Measurements from ENCODE around the gene WDR90. TPM values are rescaled to one million over a fixed set of nuclear protein-coding genes. Genes with fewer than 3 reads are reported as not detected.

The WDR90 gene
- total and polyA plus RNA-seq, 2 donors from 2014 or later, result 10.6 to 51.6 TPM

DNA sequence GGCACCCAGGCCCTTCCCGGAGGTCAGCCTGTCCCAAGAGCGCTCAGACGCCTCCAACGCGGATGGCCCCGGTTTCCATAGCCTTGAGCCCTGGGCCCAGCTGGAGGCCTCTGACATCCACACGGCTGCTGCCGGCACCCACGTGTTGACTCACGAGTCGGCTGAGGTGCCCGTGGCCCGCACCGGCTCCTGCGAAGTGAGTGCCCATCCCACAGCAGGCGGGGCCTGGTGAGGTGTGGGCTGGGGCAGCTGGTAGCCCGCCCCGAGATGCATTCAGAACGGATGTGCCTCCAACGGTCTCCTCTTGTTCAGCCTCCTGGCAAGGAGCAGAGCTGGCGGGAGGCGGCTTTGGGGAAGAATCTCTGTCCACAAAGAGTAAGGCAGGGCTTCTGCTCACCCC lies 2.7 kb downstream of the WDR90 start:
- FAIRE-seq (no peak), DNase-seq (no peak)
- Histone ChIP-seq H3K4me3 (ENCODE audit: low read length in 3 of 3) (no peak overlapping the region), H3K36me3 (ENCODE audit: control insufficient read depth in 2 of 3, insufficient read depth in 3 of 3, low read length in 3 of 3) (no peaks in the 10 kb centered on the region), H3K9ac (ENCODE audit: low read length in 3 of 3) (no peak overlapping the region), H3K27me3 (ENCODE audit: control insufficient read depth, insufficient read depth, low read length) (no peaks in the 10 kb centered on the region), H3K9me3 (ENCODE audit: control insufficient read depth in 2 of 3, insufficient read depth in 1 of 3, low read length in 3 of 3) (no peaks in the 10 kb centered on the region), H3K27ac (ENCODE audit: low read depth in 2 of 2, low read length in 2 of 2) (no peak overlapping the region), H3K4me1 (ENCODE audit: control insufficient read depth in 2 of 3, insufficient read depth in 2 of 3, low read depth in 1 of 3, low read length in 3 of 3) (peaks cover 0 to 21% (median 3%) of the 10 kb centered on the region in 3 donors)
- TF ChIP-seq, protein P1, sequence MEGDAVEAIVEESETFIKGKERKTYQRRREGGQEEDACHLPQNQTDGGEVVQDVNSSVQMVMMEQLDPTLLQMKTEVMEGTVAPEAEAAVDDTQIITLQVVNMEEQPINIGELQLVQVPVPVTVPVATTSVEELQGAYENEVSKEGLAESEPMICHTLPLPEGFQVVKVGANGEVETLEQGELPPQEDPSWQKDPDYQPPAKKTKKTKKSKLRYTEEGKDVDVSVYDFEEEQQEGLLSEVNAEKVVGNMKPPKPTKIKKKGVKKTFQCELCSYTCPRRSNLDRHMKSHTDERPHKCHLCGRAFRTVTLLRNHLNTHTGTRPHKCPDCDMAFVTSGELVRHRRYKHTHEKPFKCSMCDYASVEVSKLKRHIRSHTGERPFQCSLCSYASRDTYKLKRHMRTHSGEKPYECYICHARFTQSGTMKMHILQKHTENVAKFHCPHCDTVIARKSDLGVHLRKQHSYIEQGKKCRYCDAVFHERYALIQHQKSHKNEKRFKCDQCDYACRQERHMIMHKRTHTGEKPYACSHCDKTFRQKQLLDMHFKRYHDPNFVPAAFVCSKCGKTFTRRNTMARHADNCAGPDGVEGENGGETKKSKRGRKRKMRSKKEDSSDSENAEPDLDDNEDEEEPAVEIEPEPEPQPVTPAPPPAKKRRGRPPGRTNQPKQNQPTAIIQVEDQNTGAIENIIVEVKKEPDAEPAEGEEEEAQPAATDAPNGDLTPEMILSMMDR (IDR thresholded peaks at IDR 0.05; ENCODE audit: borderline replicate concordance, extremely low read depth, insufficient read depth), result no peak
- intact Hi-C loops (cut with DNase I), result no loop called here

DNA sequence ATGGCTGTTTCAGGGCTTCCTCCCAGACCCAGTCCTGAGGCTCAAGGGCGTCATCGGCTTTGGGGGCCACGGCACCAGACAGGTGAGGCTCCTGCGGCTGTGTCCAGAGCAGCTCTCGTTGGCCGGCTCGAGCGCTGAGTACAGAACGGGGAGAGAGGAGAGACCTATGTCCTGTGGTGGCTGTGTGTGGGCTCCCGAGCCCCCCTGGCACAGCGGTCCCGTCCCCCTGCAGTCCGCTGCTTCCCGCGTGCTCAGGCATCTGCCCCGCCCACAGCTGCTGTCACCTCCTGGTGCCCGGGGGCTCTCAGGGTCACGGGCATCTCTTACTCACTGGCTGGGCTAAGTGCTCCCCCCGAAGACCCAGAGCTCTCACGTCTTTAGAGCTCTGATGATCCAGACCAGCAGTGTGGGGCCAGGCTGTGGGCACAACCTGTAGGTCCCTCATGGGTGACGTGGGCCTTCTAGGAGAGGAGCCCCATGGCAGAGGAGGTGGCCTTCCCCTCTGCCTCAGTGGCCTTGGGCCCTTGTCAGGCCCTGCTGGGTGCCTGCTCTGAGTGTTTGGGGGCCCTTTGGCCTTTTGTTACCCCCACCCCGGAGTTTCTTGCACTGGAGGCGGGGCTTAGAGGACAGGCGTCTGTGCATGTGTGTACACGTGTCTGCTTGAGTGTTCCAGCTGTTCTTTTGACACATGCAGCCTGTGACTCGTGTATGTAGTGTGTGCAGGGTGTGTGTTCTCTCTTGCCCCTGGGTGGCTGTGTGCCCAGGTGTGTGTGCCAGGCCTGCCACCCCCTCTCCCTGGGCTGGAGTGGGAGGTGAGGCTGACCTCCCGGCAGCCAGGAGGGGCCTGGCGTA lies 3.5 kb downstream of the WDR90 start:
- Histone ChIP-seq H3K36me3 (ENCODE audit: control insufficient read depth in 2 of 3, insufficient read depth in 3 of 3, low read length in 3 of 3) (no peaks in the 10 kb centered on the region), H3K27me3 (ENCODE audit: control insufficient read depth, insufficient read depth, low read length) (no peaks in the 10 kb centered on the region), H3K9ac (ENCODE audit: low read length in 3 of 3) (no peak overlapping the region), H3K9me3 (ENCODE audit: control insufficient read depth in 2 of 3, insufficient read depth in 1 of 3, low read length in 3 of 3) (no peaks in the 10 kb centered on the region), H3K4me3 (ENCODE audit: low read length in 3 of 3) (no peak overlapping the region), H3K27ac (ENCODE audit: low read depth in 2 of 2, low read length in 2 of 2) (no peak overlapping the region), H3K4me1 (ENCODE audit: control insufficient read depth in 2 of 3, insufficient read depth in 2 of 3, low read depth in 1 of 3, low read length in 3 of 3) (peaks cover 0 to 15% (median 0%) of the 10 kb centered on the region in 3 donors)
- FAIRE-seq (no peak), DNase-seq (no peak)
- intact Hi-C loops (cut with DNase I), result no loop called here
- TF ChIP-seq, protein P1 (IDR thresholded peaks at IDR 0.05; ENCODE audit: borderline replicate concordance, extremely low read depth, insufficient read depth), result no peak

DNA sequence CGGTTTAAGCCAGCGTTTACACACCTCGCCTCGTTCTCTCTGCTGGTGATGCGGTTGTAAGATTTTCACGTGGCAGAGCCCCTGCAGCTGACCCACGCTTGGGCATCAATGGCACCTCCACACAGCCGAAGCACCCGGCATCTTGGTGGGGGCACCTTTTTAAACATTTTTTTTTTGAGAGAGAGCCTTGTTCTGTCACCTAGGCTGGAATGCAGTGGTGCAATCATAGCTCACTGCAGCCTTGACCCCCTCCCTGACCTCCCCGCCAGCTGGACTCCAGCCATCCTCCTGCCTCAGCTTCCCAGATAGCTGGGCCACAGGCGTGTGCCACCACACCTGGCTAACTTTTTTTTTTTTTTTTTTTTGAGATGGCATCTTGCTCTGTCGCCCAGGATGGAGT lies 4.9 kb downstream of the WDR90 start:
- H3K4me3 ChIP-seq (ENCODE audit: low read length in 3 of 3), result no peak overlapping the region
- FAIRE-seq (no peak), DNase-seq (no peak)
- intact Hi-C loops (cut with DNase I), result no loop called here
- no peaks in the 10 kb centered on the region for H3K36me3 ChIP-seq (ENCODE audit: control insufficient read depth in 2 of 3, insufficient read depth in 3 of 3, low read length in 3 of 3)
- H3K27me3 ChIP-seq (ENCODE audit: control insufficient read depth, insufficient read depth, low read length), result no peaks in the 10 kb centered on the region
- H3K27ac ChIP-seq (ENCODE audit: low read depth in 2 of 2, low read length in 2 of 2), result no peak overlapping the region
- peaks cover 0 to 6% (median 0%) of the 10 kb centered on the region in 3 donors for H3K4me1 ChIP-seq (ENCODE audit: control insufficient read depth in 2 of 3, insufficient read depth in 2 of 3, low read depth in 1 of 3, low read length in 3 of 3)
- TF ChIP-seq, protein P1 (IDR thresholded peaks at IDR 0.05; ENCODE audit: borderline replicate concordance, extremely low read depth, insufficient read depth), result no peak
- no peaks in the 10 kb centered on the region for H3K9me3 ChIP-seq (ENCODE audit: control insufficient read depth in 2 of 3, insufficient read depth in 1 of 3, low read length in 3 of 3)
- H3K9ac ChIP-seq (ENCODE audit: low read length in 3 of 3), result no peak overlapping the region

Data from kidney (tissue), 14 donors.